ENCODE measurements around the gene SPAG16.

DNA sequence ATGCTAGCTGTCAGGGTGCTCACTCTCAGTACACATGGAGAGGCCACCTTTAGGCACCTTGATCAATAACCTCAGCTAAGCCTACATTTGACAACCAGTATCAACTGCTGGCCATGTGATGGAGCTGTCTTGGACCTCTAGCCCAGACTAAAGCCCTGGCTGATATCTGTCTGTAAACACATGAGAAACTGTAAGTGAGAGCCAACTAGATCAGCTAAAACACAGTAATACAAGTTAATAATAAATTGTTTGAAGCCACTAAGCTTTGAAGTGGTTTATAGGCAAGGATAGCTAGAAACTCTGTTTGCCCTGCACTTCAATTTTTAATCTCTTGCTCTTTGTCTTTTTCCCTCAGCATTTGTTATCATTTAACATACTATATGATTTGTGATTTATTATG lies 407.1 kb downstream of the SPAG16 start:
- TF ChIP-seq POLR2AphosphoS5 (IDR thresholded peaks at IDR 0.05; ENCODE audit: borderline replicate concordance, low read depth, low read length), result no peak
- TF ChIP-seq EZH2 (IDR thresholded peaks at IDR 0.05), result no peak
- no peak for TF ChIP-seq FOXP2 (optimal IDR thresholded peaks at IDR 0.05; ENCODE audit: control extremely low read depth, extremely low read length, insufficient read depth)
